PC-3 (cell line): ENCODE results near the gene IL1B. TPM values are rescaled to one million over a fixed set of nuclear protein-coding genes. Genes with fewer than 3 reads are reported as not detected.

ENCODE experiments used
- ATAC-seq: fragments of 200-7000 bp; cut with Tn5 transposase; 2 replicates; pipeline ENCODE4 v1.9.1; 2020; ENCODE audit warnings: mild to moderate bottlenecking, moderate library complexity
- BruUV-seq: library from RNA; stranded (reverse); fragments of 400-500 nt; replicated peaks from 2 replicates; lab custom pipeline; 2021; lab: Mats Ljungman, UMichigan
- CTCF ChIA-PET: fragments of 300-600 bp; sonication (Branson Sonifier 250); formaldehyde crosslinking; loops from one replicate; lab custom pipeline; 2022; ENCODE audit warnings: antibody characterized with exemption; lab: Charles Lee
- POLR2A ChIA-PET: fragments of 300-600 bp; sonication (Branson Sonifier 250); formaldehyde crosslinking; loops from one replicate; lab custom pipeline; 2022; ENCODE audit warnings: antibody characterized with exemption; ENCODE audit not compliant: unreplicated experiment; lab: Charles Lee
- DNase-seq: peaks from one replicate; pipeline ENCODE4 v3.0.0-alpha.2; 2015
- H2AFZ ChIP-seq: fragments of 300-600 bp; sonication (generic); 2 replicates; pipeline ENCODE4 v1.6.0; 2016; ENCODE audit warnings: antibody characterized with exemption, low read length
- H3F3A ChIP-seq: fragments of 300-600 bp; sonication (generic); one replicate; pipeline ENCODE4 v1.6.0; 2017; ENCODE audit warnings: antibody characterized with exemption, low read length, control low read depth, mild to moderate bottlenecking; ENCODE audit not compliant: unreplicated experiment
- H3K27ac ChIP-seq: fragments of 300-600 bp; sonication (generic); 2 replicates; pipeline ENCODE4 v1.5.1; 2016; ENCODE audit warnings: mild to moderate bottlenecking, low read length
- H3K27me3 ChIP-seq: fragments of 300-600 bp; sonication (generic); 2 replicates; pipeline ENCODE4 v1.6.1; 2016; ENCODE audit warnings: low read length, mixed read lengths
- H3K36me3 ChIP-seq: fragments of 300-600 bp; sonication (generic); 2 replicates; pipeline ENCODE4 v1.6.1; 2016; ENCODE audit warnings: low read depth, mixed run types, low read length, mixed read lengths
- H3K4me1 ChIP-seq: fragments of 300-600 bp; sonication (generic); 2 replicates; pipeline ENCODE4 v1.5.1; 2016; ENCODE audit warnings: low read length; ENCODE audit not compliant: insufficient read depth
- H3K4me2 ChIP-seq: fragments of 300-600 bp; sonication (generic); 2 replicates; pipeline ENCODE4 v1.6.0; 2016; ENCODE audit warnings: low read length
- H3K4me3 ChIP-seq: fragments of 300-600 bp; sonication (generic); 2 replicates; pipeline ENCODE4 v1.5.1; 2016; ENCODE audit warnings: mild to moderate bottlenecking, low read length, mixed read lengths
- H3K79me2 ChIP-seq: fragments of 300-600 bp; sonication (generic); 2 replicates; pipeline ENCODE4 v1.6.1; 2017; ENCODE audit warnings: low read length, mixed read lengths
- H3K9ac ChIP-seq: fragments of 300-600 bp; sonication (generic); 2 replicates; pipeline ENCODE4 v1.6.0; 2016; ENCODE audit warnings: mild to moderate bottlenecking, low read length
- H3K9me2 ChIP-seq: fragments of 300-600 bp; sonication (generic); replicated peaks from 2 replicates; pipeline ENCODE4 v1.6.1; 2016; ENCODE audit warnings: mixed run types, low read length, mixed read lengths
- H3K9me3 ChIP-seq: fragments of 300-600 bp; sonication (generic); 2 replicates; pipeline ENCODE4 v1.6.1; 2016; ENCODE audit warnings: low read length, mixed read lengths
- H4K20me1 ChIP-seq: fragments of 300-600 bp; sonication (generic); 2 replicates; pipeline ENCODE4 v1.6.1; 2016; ENCODE audit warnings: low read length, mixed read lengths
- EZH2 ChIP-seq: fragments of 300-600 bp; sonication (generic); IDR thresholded peaks from one replicate; pipeline ENCODE4 v1.6.1; 2017; ENCODE audit warnings: antibody characterized with exemption, mild to moderate bottlenecking, low read length; ENCODE audit not compliant: unreplicated experiment
- EZH2phosphoT487 ChIP-seq: fragments of 300-600 bp; sonication (generic); IDR thresholded peaks from 2 replicates; pipeline ENCODE4 v1.6.1; 2018; ENCODE audit warnings: mild to moderate bottlenecking, antibody characterized with exemption, low read length, borderline replicate concordance
- intact Hi-C: fragments of 100-400 bp; cut with micrococcal nuclease; formaldehyde crosslinking; loops from 2 replicates; pipeline ENCODE4 v1.9.0; 2023
- total RNA-seq: library from RNA; depleted of rRNA; stranded (reverse); fragments of >200 nt; gene quantifications from 2 replicates; pipeline ENCODE4 v1.2.3, GENCODE V29; 2014
- TF ChIP-seq, protein P1 (sequence below): fragments of 300-600 bp; sonication (generic); conservative IDR thresholded peaks from 2 replicates; pipeline ENCODE4 v1.5.1; 2017; ENCODE audit warnings: antibody characterized with exemption, low read depth, mild to moderate bottlenecking, low read length

The IL1B gene
- total RNA-seq, 1 experiment from 2014 or later, result 67.5 TPM

DNA sequence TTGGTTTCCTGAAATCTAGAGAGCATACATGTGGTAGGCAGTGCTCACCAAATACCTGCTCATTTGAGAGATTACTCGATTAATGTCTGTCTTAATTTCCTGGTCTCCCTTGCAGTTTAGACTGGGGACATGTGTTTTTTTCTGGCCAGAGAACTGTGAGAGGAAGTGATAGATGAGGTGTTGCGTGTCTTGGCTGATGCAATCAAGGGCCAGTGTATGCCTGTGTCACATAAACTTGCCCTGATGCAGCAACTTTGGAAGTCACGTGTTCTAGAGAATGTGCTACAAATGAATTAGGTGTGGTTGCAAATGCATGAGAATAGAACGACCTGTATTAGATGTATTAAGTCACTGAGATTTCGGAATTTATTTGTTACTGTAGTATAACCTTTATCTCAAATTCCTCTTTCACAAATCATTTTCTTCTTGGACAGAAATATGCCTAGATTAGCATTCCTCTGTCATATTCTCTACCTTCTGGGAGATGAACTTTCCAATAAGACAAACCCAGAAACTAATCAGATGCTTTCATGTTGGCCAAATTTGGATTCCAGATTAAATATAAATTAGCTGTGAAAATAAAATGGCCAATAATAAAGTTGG lies 42.3 kb downstream of the IL1B start:
- no peak overlapping the region for H3K27ac ChIP-seq
- H3K9ac ChIP-seq, result no peak overlapping the region
- no peak overlapping the region for H3K4me2 ChIP-seq
- ChIA-PET POLR2A (no interaction called here), CTCF (no interaction called here)
- no peak for TF ChIP-seq EZH2phosphoT487
- TF ChIP-seq, protein P1, sequence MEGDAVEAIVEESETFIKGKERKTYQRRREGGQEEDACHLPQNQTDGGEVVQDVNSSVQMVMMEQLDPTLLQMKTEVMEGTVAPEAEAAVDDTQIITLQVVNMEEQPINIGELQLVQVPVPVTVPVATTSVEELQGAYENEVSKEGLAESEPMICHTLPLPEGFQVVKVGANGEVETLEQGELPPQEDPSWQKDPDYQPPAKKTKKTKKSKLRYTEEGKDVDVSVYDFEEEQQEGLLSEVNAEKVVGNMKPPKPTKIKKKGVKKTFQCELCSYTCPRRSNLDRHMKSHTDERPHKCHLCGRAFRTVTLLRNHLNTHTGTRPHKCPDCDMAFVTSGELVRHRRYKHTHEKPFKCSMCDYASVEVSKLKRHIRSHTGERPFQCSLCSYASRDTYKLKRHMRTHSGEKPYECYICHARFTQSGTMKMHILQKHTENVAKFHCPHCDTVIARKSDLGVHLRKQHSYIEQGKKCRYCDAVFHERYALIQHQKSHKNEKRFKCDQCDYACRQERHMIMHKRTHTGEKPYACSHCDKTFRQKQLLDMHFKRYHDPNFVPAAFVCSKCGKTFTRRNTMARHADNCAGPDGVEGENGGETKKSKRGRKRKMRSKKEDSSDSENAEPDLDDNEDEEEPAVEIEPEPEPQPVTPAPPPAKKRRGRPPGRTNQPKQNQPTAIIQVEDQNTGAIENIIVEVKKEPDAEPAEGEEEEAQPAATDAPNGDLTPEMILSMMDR, result no peak
- no peak for TF ChIP-seq EZH2
- no peaks in the 10 kb centered on the region for H3K9me3 ChIP-seq
- H3F3A ChIP-seq, result no peaks in the 10 kb centered on the region
- BruUV-seq, result no TSS peak
- DNase-seq, result no peak
- H2AFZ ChIP-seq, result no peak overlapping the region
- H3K9me2 ChIP-seq, result no peaks in the 10 kb centered on the region
- no peak for ATAC-seq
- H3K4me1 ChIP-seq, result peaks cover 27% of the 10 kb centered on the region
- H3K79me2 ChIP-seq, result no peaks in the 10 kb centered on the region
- H3K36me3 ChIP-seq, result no peaks in the 10 kb centered on the region
- no peaks in the 10 kb centered on the region for H4K20me1 ChIP-seq
- H3K27me3 ChIP-seq, result no peaks in the 10 kb centered on the region
- H3K4me3 ChIP-seq, result no peak overlapping the region
- intact Hi-C loops, result no loop called here

DNA sequence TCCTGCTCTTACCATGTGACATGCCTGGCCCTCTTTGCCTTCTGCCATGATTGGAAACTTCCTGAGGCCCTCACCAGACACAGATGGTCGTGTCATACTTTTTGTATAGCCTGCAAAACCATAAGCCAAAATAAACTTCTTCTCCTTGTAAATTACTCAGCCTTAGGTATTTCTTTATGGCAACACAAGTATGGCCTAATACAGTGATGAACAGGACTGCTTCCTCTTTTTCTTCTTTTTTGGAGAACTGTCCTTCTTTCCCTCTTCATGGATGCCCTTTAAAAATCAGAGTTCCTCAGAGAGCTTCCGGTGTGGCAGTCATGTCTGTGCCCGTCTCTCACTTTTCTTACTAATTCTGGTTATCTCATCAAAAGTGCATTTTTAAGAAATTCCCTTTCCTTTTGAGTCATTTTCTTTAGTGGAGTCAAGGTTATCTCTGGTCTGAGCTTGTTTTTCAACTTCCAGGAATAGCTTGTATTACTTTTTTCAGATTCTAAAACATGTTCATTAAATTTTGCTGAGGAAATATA lies 43.1 kb downstream of the IL1B start:
- intact Hi-C loops, result no loop called here
- POLR2A ChIA-PET, result no interaction called here
- DNase-seq (no peak), ATAC-seq (no peak; the same call in 1 of the 2 replicates)
- no peak overlapping the region for H3K4me2 ChIP-seq
- peaks cover 27% of the 10 kb centered on the region for H3K4me1 ChIP-seq
- H4K20me1 ChIP-seq, result no peaks in the 10 kb centered on the region
- CTCF ChIA-PET, result no interaction called here
- no peak overlapping the region for H3K4me3 ChIP-seq
- no peaks in the 10 kb centered on the region for H3K9me3 ChIP-seq
- no peaks in the 10 kb centered on the region for H3F3A ChIP-seq
- BruUV-seq, result no TSS peak
- H3K36me3 ChIP-seq, result no peaks in the 10 kb centered on the region
- no peaks in the 10 kb centered on the region for H3K27me3 ChIP-seq
- no peak overlapping the region for H3K9ac ChIP-seq
- H3K27ac ChIP-seq, result no peak overlapping the region
- H3K9me2 ChIP-seq, result no peaks in the 10 kb centered on the region
- H2AFZ ChIP-seq, result no peak overlapping the region
- TF ChIP-seq, protein P1, result no peak
- no peak for TF ChIP-seq EZH2
- TF ChIP-seq EZH2phosphoT487, result no peak
- no peaks in the 10 kb centered on the region for H3K79me2 ChIP-seq

DNA sequence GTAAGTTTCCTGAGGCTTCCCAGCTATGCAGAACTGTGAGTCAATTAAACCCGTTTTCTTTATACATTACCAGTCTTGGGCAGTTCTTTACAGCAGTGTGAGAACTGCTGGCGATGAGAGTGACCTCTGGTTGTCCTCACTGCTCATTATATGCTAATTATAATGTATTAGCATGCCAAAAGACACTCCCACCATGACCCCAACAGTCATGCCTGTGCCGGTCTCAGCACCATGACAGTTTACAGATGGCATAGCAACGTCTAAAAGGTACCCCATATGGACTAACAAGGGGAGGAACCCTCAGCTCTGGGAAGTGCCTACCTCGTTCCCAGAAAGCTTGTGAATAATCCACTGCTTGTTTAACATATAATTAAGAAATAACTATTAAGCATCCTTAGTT lies 44.2 kb downstream of the IL1B start:
- H3K4me1 ChIP-seq, result peaks cover 30% of the 10 kb centered on the region

More for the DNA sequence above, 44.2 kb downstream of the IL1B start:
- no peaks in the 10 kb centered on the region for H3K27me3 ChIP-seq
- H3K9me3 ChIP-seq, result no peaks in the 10 kb centered on the region
- H4K20me1 ChIP-seq, result no peaks in the 10 kb centered on the region
- no peak overlapping the region for H3K27ac ChIP-seq
- no peak overlapping the region for H3K4me2 ChIP-seq
- no peaks in the 10 kb centered on the region for H3F3A ChIP-seq
- no peaks in the 10 kb centered on the region for H3K36me3 ChIP-seq
- H2AFZ ChIP-seq, result no peak overlapping the region
- ATAC-seq, result no peak
- H3K9me2 ChIP-seq, result no peaks in the 10 kb centered on the region
- CTCF ChIA-PET, result no interaction called here
- no peaks in the 10 kb centered on the region for H3K79me2 ChIP-seq
- no peak overlapping the region for H3K9ac ChIP-seq
- POLR2A ChIA-PET, result no interaction called here
- TF ChIP-seq, protein P1, result no peak
- TF ChIP-seq EZH2phosphoT487, result no peak
- no peak overlapping the region for H3K4me3 ChIP-seq
- no peak for DNase-seq
- intact Hi-C loops, result no loop called here
- BruUV-seq, result no TSS peak
